HT1080 (cell line): ENCODE data around the gene CYTH1. TPM values are rescaled to one million over a fixed set of nuclear protein-coding genes. Genes with fewer than 3 reads are reported as not detected.

Source experiments
- DNase-seq: peaks from one replicate; pipeline ENCODE4 v3.0.0-alpha.2; 2015; ENCODE audit warnings: low read depth
- total RNA-seq: library from RNA; depleted of rRNA; stranded (reverse); fragments of >200 nt; shearing (Covaris generic); gene quantifications from 2 replicates; pipeline ENCODE4 v1.2.3, GENCODE V29; 2014

Gene CYTH1
- total RNA-seq, 1 experiment from 2014 or later: 13.4 TPM

DNA sequence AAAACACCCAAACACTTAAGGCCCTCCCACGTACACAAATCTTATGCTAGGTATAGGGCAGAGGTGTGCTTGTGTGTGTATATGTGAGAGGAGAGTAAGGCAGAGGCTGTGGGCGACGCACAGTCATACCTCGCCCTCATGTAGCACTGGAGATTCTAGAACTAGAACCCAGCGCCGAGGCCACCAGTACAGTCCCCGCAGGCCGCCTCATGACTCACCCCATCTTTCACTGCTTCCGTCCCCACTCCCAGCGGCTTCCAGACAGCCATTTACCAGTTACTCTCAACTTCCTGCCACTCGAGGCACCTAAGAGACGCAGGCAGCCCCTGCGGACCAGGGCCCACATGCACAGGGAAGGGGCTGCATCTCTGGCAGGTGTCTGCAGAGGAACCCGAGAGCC is 23.2 kb upstream of the CYTH1 start:
- no peak for DNase-seq

- DNase-seq: no peak
Measured at GRCh38 chr17:78804777-78805176, 22.7 kb upstream of the CYTH1 start.

- no peak for DNase-seq
Measured at GRCh38 chr17:78803186-78803845, 21.2 kb upstream of the CYTH1 start.

DNA sequence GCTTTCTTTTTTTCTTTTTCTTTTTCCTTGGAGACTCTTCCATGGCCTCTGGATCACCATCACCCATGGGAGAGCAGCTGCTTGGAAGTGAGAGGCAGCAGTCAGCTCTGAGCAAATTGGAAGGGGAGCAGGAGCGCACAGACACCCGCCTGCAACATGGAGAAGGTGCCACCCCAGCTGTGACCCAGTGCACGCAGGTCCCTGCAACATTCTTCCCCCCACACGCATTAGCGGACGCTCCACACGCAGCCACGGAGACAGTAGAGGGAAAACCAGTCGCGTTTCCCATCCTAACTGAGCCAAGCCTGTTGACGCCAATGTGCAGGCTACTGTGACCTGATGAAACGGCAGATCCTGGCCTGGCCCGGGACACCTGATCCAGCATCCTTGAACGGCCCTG is 20.4 kb upstream of the CYTH1 start:
- DNase-seq: no peak

DNA sequence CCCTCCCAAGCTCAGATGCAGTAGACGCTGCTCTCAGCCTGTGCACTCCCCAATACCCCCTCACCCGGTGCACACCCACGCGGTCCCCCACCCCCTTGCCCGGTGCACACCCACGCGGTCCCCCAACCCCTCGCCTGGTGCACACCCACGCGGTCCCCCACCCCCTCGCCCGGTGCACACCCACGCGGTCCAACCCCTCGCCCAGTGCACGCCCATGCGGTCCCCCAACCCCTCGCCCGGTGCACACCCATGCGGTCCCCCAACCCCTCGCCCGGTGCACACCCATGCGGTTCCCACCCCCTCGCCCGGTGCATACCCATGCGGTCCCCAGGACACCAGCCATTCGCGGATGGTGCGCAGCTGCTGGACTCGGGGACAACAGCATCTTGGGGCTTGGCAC is 19.9 kb upstream of the CYTH1 start:
- DNase-seq: no peak

DNA sequence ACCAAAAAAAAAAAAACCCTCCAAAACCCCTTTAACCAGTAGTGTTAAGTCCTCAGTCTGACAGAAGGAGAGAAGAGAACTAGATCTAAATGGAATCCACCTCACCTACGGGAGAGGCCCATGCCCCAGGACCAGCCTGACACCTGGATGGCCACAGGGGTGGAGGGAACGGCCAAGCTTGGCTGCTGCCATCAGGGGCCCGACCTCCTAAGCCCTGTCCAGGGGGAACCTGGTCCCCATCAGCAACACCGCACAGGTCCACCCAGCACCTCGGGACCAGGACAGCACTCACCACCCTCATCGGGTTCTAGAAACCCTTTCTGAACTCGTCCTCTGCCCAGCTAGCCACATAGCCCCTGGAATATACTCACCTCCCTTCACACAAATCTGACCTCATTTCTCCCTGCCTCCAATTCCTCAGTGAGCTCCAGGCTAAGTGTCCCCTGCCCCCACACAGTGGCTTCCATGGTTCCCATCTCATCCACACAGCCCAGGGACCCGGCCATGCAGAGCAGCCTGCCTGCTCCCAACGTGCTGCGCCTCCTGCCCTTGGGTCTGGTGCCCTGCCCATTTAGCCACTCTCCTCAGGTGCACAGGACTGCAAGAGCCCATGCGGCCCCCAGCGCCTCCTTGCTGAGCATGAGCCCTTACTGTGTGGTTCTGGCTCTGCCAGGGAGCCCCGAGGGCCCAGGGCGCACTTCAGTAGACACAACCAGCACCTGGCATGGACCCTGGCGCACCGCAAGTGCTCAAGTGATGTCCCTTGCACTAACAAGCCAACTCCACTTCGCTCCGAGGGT is 18.3 kb upstream of the CYTH1 start:
- DNase-seq: no peak

GRCh38 chr17:78798695-78799559 is 16.9 kb upstream of the CYTH1 start:
- DNase-seq: no peak

GRCh38 chr17:78797691-78798585 is 15.9 kb upstream of the CYTH1 start:
- DNase-seq: no peak

GRCh38 chr17:78797213-78797612 is 15.1 kb upstream of the CYTH1 start:
- no peak for DNase-seq

DNA sequence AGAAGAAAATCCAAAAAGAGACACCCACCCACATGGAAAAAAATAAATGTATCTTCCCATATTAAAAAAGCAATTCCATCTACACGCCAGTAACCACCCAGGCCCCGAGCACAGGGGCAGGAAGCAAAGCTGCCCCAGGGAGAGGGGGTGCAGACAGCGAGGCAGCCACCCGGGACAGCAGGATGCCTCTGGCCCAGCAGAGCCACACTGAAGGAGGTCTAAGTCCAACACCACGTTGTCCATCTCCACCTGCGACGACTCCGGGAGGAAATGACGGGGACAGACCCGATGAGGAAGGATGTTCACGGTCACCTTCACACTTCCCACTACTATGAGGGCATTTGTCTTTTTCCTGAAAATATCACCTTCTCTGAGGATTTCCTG is 14.4 kb upstream of the CYTH1 start:
- no peak for DNase-seq

- no peak for DNase-seq
Measured at GRCh38 chr17:78795861-78796516, 13.9 kb upstream of the CYTH1 start.

DNA sequence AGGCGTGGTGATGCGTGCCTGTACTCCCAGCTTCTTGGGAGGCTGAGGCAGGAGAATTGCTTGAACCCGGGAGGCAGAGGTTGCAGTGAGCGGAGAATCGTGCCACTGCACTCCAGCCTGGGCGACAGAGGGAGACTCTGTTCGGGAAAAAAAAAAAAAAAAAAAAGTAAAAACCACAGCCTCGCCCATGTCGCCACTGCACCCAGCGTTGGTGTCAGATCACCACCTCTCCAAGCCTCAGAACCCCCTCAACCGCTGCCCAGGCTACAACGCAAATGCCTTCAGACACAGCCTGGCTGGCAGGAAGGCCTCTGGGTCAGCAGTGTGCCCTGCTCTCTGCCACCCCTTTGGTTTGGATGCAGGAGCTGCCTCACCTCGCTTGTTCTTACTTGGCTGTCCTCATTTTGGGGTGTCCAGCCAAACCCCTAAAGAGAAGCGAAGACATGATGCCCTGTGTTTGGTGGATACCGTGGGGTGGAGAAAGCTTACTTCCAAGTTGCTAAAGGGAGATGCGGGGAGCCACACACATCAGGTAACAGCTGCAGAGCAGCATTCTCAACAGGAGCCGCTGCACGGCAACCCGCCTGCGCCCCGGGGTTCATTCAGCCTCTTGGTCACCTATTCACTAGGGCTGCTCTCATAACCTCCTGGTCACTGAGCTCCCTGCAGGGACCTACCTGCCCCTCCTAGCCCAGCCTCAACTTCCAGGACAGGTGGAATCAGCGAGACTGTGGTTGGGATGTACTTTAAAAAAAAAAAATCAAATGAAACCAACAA is 13.0 kb upstream of the CYTH1 start:
- DNase-seq: no peak

DNA sequence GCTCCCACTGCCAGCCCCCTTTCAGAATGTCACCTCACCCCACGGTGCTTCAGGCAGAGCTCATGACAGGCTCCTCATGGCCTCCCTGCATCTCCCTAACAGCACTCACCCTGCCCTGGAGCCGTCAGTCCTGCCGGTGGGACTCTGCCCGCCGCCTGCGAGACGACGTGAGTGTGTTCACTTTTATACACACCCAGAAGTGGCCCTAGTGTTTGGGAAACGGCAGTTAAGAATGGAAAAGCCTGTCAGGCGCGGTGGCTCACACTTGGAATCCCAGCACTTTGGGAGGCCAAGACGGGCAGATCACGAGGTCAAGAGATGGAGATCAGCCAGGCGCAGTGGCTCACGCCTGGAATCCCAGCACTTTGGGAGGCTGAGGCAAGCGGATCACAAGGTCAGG is 12.3 kb upstream of the CYTH1 start:
- DNase-seq: no peak

DNA sequence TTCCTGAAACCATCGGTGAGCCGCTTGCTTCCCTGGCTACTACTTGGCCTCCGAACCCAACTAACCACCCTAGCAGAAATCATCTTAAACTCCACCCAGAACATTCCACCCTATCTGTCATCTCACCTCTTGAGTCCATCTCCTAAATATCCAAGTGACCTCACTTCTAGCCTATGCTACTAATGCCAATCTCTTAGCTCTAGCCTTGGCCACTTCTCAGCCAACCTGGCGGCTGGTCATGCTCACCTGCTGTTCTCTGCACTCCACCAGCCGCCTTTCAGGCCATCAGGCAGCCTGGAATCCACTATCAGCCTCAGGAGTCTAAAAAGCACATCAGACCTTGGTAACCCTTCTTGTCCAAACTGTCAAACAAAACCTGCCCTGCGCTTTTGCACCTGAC is 11.9 kb upstream of the CYTH1 start:
- DNase-seq: no peak

- DNase-seq: no peak
Measured at GRCh38 chr17:78793415-78793814, 11.3 kb upstream of the CYTH1 start.

DNA sequence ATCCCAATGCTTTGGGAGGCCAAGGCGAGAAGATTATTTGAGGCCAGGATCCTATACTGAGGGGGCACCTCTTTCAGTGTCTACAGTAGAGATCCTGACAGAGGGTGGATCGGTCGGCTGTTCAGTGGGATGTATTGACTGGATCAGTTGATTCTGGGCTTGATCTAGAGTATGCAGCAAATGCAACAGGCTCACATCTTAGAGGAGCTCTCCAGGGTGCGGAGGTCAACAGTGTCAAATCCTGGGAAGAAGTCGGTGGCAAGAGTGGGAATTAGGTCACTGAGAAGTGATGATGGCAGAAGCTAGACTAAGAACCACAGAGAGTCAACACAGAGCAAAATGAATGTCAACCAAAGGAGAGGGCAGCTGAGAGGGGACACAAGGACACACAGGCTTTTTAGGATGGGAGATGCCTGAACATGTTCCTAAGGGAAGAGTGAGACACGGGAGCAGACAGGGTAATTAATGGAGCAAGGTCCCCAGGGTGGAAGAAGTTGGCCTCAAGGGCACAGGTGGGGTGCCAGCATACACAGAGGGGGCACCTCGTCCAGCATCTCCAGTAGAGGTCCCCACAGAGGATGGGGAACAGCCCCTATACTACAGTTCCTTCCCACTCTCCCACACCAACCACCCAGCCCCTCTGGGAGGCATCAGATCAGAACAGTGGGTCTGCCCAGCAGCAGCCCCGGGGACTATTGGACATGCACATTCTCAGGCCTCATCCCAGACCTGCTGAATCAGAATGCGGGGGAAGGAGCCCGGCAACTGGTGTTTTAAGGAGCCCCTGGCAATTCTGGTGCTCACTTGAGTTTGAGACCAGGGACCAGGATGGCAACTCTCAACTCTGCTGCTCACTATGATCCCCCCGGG is 10.0 kb upstream of the CYTH1 start:
- DNase-seq: no peak

- no peak for DNase-seq
Measured at GRCh38 chr17:78790552-78790951, 8.5 kb upstream of the CYTH1 start.

DNA sequence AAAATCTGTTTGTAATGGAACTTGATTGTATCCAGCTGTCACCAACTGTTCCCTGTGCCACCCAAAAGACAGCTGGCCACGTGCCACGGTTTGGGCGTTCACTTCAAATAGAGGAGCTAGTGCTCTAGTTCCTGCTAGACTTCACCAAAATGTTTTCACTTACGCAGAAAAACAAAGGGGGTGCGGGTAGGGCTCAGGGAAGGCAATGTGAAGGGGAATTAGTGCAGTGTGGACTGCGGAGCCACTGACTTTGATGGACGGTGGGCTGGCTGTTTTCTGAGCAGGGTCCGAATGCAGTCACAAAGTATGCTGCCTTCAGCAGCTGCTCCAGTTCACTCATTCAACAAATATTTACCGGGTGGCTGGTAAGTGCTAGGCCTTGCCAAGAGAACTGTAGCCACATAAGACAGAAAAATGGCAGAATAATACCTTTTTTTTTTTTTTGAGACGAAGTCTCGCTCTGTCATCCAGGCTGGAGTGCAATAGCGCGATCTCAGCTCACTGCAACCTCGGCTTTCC is 7.6 kb upstream of the CYTH1 start:
- DNase-seq: no peak
